GM12872 (cell line): Measurements from ENCODE around the gene BCL2.

Experiments
- TF ChIP-seq, protein P1 (sequence below): IDR thresholded peaks from 3 replicates; pipeline ENCODE4 v1.5.1; 2011; ENCODE audit warnings: low read depth, mild to moderate bottlenecking, low read length, moderate library complexity; ENCODE audit not compliant: insufficient read depth

BCL2 gene

DNA sequence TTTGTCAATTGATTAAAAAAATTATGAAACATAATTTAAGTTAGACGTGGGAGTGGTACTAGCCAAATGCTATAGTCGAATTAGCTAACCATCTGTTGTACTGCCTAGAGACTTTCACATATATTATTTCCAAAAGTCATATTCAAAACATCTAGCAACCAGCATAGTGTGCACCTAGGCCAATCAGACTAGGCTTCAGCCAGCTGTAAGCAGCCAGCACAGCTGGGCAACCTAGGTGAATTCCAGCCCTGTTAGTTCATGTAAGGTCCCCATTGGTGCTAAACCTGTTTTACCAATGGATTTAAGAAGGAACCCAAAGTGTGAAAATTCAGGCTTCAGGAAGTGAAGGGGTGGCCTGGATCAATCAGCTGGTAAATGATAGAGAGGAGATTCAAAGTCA lies 144.3 kb downstream of the BCL2 start:
- TF ChIP-seq, protein P1, sequence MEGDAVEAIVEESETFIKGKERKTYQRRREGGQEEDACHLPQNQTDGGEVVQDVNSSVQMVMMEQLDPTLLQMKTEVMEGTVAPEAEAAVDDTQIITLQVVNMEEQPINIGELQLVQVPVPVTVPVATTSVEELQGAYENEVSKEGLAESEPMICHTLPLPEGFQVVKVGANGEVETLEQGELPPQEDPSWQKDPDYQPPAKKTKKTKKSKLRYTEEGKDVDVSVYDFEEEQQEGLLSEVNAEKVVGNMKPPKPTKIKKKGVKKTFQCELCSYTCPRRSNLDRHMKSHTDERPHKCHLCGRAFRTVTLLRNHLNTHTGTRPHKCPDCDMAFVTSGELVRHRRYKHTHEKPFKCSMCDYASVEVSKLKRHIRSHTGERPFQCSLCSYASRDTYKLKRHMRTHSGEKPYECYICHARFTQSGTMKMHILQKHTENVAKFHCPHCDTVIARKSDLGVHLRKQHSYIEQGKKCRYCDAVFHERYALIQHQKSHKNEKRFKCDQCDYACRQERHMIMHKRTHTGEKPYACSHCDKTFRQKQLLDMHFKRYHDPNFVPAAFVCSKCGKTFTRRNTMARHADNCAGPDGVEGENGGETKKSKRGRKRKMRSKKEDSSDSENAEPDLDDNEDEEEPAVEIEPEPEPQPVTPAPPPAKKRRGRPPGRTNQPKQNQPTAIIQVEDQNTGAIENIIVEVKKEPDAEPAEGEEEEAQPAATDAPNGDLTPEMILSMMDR = no peak

GRCh38 chr18:63173983-63174382 lies 145.6 kb downstream of the BCL2 start:
- TF ChIP-seq, protein P1 = no peak

DNA sequence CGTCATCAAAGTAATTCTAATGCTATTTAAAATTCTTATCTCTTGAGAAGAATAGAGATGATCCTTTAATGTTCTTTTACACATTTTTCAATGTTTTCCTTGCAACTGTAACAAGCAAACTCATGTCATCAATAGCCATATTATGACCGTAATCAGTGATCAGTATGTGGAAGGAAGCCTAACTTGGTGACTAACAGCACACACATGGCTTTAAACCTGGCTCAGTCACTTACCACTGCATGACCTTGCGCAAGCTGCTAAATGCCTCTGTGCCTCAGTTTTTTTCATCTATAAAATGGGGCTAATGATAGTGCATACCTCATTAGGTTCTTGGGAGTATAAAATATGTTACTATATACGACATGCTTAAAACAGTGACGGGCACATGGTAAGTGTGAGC lies 149.7 kb downstream of the BCL2 start:
- TF ChIP-seq, protein P1 = no peak

GRCh38 chr18:63168287-63168686 lies 151.3 kb downstream of the BCL2 start:
- TF ChIP-seq, protein P1 = no peak

GRCh38 chr18:63166142-63166541 lies 153.4 kb downstream of the BCL2 start:
- TF ChIP-seq, protein P1 = no peak

DNA sequence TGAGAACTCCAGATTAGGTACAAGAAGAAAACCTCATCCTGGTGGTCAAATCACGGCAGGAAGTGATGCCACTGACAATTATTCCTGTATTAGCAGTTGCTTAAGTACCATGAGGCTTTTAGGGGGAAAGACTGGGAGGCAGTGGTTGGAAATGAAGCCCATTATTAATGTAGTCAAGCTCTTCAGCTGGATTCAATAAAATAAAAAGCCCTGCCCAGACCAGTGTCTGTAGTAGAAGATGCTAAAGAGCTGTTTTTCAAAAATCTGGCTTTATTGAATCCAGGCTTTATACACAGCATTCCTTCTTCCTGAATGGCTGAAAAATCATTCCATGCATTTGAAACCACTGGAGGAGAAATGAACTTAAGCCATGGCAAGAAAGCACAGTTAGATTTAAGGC lies 155.2 kb downstream of the BCL2 start:
- TF ChIP-seq, protein P1 = no peak

- TF ChIP-seq, protein P1 = peak; percentile 22; the same call in 1 of the 3 replicates
These were observed 157.1 kb downstream of the BCL2 start for GRCh38 chr18:63162271-63163014.

DNA sequence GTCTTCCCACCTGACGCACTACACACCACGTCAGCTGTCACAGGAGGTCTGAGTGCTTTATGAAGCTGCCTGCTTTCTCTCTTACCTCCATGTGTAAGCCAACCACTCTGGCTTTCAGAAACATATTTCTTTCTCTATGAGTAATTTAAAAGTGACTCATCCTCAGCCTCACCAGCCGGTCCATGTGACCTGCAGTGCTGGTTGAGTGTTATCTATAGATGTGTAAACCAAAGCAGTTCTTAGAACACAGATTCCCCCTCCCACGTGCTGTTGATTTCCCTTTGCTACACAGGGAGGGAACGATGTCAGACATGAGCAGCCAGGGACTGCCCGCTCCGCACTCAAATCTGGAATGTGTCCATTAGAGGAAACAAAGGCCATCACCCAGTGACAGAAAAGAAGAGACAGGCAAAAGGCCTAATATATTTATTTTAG lies 157.8 kb downstream of the BCL2 start:
- TF ChIP-seq, protein P1 = no peak
